HG03521 (cell line): ENCODE data around the gene HCFC1R1.

Experiments used
- ATAC-seq: cut with Tn5 transposase; IDR thresholded peaks from one replicate; pipeline ENCODE4 v1.9.1; 2021; ENCODE audit warnings: mild to moderate bottlenecking, moderate library complexity; ENCODE audit not compliant: unreplicated experiment

HCFC1R1 gene

DNA sequence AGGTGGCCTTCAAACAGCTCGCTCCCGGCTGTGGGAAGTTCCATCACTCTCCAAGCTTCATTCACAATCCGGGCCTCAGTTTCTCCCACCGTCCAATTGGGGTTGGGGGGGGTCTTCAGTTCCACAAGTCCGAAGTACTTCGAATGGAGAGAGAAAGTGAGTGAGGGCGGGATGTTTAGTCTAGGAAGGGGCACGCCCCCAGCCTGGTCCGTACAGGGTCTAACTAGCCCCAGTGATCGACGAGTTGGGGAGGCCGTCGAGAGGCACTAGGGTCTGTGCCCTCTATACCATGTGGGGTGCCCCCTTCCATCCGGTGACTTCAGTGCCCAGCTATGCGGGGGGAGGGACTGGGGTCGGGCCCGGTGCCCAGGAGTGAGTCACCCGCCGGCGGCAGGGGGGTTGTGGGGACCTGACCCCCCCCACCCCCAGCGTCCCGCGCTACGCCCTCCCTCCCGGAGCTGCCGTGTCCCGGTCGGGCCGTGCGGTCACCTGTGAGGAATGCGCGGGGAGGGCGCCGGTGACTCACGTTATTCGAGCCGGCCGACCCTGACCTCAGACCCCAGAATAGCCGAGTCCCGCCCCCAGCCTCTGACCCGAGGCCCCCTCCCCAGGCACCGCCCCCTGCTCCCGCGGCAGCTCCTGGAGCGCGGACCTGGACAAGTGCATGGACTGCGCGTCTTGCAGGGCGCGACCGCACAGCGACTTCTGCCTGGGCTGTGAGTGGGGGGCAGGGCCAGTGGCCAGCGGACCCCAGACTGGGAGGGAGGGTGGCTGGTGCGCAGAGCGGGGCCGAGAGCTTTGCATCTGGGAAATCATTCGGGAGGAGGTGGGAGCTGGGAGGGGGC is 2.9 kb downstream of the HCFC1R1 start:
- no peak for ATAC-seq

DNA sequence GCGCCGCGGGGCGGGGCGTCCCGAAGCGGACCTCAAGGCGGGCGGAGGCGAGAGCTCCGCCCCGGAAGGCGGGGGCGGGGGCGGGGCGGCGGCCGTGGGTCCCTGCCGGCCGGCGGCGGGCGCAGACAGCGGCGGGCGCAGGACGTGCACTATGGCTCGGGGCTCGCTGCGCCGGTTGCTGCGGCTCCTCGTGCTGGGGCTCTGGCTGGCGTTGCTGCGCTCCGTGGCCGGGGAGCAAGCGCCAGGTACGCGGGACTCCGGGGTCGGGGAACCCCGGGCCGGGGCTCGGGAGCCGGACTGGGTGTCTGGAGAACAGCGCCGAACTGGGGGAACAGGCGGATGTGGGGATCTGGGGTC is 3.5 kb downstream of the HCFC1R1 start, which contains the start of gene TNFRSF12A:
Gene TNFRSF12A, plus strand, starts transcription at position 122 of the 357 bp plus-strand sequence. Its CDS starts 30 bp downstream, at position 152.
- peak; percentile 23 for ATAC-seq

DNA sequence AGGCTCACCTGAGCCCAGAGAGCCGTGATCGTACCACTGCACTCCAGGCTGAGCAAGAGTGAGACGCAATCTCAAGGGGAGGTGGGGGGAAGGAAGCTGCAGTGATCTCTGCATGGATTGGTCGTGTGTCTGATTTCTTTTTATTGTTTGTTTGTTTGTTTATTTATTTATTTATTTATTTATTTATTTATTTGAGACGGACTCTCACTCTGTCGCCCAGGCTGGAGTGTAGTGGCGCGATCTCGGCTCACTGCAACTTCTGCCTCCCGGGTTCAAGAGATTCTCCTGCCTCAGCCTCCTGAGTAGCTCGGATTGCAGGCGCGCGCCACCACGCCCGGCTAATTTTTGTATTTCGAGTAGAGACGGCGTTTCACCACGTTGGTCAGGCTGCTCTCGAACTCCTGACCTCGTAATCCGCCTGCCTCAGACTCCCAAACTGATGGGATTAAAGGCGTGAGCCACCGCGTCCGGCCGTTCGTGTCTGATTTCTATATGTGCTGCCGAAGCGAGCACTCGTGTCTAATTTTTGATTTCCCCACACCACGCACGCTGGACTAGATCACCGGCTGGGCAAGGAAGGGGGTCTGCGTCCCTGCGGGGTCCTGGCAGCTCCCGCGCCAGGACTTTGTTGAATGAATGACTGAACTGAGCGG is 4.0 kb downstream of the HCFC1R1 start:
- no peak for ATAC-seq

DNA sequence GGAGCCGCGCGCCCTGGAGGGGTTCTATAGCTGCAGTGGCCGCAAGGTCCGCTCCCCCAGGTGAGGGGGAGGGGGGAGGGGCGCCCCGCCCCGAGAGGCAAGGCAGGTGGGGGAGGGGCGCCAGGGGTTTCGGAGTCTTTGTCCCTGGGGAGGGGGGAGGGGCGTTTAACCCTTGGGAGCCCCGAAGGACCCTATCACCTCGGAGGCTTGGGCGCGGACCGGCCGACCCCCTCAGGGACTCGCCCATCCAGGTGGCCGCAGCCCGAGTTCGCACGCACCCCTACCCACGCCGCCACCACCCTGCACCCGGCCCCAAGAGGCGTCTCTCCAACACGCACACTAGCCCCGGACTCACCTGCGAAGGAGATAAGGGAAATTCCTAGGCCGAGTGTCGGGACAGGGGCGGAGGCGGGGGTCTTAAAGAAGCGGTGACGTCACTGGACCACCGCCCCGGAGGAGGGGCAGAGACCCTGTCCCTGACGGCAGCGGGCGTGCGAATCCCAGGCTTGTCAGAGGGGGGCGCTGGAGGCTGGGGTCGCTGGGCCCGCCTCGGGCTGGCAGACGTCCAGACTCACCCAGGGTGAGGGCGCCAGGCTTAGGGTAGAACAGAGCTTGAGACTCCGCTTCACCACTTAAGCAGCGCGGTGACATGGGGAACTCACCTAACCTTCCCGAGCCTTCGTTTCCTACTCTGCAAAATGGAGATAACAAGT is 5.8 kb downstream of the HCFC1R1 start, which contains the start of gene CLDN6:
Gene CLDN6, minus strand, starts transcription at position 390 of the 713 bp plus-strand sequence. CDS start 2,162 bp downstream, outside the sequence.
- ATAC-seq, result no peak

DNA sequence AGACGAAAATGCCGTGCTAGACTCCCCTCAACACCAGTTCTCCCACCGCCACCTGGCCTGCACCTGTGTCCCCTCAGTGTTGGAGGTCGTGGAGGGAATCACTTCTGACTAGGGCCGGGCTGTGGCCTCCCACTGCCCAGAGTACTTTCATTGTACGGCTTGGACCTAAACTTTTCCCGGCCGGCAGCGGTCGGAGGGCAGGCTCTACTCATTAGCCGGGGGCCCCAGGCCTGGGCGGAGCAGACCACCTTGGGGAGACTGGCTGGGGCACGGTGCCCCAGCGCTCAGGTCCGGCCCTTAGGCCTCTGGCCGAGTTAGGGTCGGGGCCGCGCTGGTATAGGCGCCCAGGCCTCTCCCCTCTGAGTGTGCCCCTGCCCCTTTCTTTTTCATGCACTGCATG is 6.4 kb downstream of the HCFC1R1 start:
- no peak for ATAC-seq

DNA sequence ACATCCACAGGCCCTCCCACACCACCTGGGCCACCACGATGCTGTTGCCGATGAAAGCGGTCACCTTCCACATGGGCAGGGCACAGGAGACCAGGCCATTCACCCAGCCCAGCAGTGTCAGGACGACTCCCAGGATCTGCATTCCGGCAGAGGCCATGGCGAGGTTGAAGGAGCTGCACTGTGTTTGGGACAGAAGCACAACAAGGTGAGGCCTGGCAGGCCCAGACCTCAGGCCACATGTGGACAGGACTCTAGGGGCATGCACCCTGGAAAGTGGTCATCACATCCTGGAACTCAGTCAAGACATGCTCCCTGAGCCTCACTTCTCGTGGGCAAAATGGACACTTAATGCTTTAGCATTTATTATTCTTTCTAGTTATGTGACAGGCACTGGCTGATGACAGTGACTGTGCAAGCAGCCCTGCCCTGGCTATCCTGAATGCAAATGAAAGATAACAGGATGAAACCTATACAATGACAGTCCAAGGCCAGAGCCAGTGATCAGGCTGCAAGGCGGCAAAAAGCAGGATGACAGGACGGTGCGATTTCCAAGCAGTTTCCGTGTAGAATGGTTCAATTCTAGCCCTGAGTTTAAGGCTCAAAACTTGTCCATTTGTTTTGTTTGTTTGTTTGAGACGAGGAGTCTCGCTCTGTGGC is 7.7 kb downstream of the HCFC1R1 start:
- ATAC-seq, result no peak

DNA sequence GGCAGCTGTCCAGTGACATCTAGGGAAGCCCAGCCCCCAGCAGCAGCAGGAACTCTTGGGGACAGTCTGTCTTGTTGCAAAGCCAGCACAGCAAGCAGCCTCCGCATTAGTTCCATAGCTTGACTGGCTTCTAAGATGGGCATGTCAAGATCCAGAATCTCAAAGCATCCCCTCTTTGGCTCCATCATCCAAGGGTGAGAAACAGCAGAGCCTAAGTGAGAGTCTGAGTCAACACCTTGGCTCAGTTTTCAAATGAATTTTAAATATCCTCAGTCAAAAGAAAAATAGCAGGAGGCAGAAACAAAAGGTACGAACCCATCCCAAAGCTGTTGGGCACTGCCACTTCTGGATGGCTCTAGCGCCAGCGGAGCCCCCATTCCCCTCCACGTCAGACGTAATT is 8.8 kb downstream of the HCFC1R1 start:
- ATAC-seq, result no peak

DNA sequence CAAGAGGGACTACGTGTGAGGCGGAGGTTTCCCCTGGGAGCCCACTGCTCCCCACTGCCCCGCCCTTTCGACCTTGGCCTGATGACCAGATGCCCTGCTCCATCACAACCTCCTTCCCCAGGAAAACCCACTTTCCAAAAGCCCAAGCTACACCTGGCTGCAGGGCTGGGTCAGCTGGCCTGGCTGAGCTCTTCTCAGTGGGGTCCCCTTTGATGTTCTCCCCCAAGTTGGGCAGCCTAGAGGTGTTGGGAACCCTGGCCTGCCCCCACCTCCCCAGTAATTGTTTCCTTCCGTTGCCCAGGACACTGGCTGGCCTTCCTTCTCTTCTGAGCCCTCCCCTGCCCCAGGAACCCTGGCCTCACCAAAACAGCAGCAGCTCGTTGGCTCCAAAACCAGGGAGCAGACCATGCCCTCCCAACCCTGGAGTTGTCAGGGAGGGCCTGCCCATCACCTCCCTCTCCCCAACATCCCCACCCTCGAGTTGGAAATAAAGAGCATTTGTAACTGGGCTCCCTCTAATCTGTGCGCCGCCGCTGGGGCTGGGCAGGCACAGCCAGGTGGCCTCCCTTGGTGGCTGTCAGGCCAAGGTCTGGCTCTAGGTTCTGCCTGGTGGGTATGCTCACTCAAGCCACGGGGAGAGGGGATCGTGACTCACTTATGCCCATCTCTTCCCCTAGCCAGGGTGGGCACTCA is 9.6 kb downstream of the HCFC1R1 start:
- no peak for ATAC-seq

DNA sequence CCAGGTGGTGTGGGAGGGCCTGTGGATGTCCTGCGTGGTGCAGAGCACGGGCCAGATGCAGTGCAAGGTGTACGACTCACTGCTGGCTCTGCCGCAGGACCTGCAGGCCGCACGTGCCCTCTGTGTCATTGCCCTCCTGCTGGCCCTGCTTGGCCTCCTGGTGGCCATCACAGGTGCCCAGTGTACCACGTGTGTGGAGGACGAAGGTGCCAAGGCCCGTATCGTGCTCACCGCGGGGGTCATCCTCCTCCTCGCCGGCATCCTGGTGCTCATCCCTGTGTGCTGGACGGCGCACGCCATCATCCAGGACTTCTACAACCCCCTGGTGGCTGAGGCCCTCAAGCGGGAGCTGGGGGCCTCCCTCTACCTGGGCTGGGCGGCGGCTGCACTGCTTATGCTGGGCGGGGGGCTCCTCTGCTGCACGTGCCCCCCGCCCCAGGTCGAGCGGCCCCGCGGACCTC is 10.2 kb downstream of the HCFC1R1 start:
- ATAC-seq, result no peak

DNA sequence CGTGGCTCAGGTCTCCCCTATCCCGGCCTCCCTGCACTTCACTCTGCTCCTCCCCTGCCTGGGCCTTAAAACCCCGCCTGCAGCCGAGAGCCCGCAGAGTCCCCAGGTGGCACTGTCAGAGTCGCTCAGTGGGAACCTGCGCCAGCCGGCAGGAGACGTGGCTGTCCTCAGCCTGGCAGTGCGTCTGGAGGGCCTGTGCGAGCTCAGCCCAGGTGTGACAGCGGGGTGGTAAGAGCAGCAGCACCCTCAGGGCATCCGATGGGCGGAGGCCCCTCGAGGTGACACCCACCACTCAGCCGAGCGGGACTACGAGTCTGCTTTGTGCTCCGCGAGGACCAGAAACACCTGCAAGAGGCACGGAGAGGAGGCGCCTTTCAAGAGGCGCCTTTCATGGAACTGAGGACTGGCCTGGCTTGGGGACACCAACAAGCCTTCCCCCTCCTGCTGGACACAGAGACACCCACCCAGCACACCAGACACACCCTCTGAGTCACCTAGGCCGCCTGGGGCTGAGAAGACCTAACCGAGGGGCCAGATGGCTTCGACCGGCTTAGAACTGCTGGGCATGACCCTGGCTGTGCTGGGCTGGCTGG is 10.8 kb downstream of the HCFC1R1 start, which contains the start of gene CLDN9:
Gene CLDN9, plus strand, starts transcription at position 96 of the 593 bp plus-strand sequence. Its CDS starts 440 bp downstream, at position 536.
- no peak for ATAC-seq

DNA sequence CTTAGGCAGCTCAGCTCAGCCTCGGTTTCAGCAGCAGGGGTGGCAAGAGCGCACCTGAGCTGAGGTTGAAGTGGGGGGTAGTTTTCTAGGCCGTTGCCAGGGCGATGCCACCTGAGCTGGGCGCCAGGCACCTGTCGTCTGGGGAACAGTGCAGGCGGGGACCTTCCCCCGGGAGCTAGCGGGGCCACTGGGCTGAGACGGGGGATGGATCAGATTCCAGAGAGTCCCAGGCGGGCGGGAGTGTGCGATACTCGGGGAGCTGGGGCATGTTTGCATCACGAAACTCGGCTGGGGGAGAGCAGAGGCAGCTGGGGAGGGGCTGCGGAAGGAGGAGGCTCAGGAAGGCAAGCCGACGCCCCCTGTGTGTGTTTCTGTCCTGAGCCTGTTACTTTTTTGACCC is 11.5 kb downstream of the HCFC1R1 start:
- no peak for ATAC-seq

DNA sequence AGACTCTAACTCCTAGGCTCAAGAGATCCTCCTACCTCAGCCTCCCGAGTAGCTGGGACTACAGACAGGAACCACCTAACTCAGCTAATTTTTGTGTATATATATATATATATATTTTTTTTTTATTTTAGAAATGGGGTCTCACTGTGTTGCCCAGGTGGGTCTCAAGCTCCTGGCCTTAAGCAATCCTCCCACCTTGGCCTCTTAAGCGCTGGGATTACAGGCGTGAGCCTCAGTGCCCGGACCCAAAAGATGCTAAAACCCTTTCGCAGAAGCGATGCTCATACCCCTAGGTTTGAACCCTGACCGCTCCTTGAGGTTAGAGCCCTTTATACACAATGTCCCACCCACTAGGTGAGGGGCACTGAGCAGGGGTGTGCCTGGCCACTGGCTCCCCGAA is 13.2 kb downstream of the HCFC1R1 start:
- ATAC-seq, result no peak

DNA sequence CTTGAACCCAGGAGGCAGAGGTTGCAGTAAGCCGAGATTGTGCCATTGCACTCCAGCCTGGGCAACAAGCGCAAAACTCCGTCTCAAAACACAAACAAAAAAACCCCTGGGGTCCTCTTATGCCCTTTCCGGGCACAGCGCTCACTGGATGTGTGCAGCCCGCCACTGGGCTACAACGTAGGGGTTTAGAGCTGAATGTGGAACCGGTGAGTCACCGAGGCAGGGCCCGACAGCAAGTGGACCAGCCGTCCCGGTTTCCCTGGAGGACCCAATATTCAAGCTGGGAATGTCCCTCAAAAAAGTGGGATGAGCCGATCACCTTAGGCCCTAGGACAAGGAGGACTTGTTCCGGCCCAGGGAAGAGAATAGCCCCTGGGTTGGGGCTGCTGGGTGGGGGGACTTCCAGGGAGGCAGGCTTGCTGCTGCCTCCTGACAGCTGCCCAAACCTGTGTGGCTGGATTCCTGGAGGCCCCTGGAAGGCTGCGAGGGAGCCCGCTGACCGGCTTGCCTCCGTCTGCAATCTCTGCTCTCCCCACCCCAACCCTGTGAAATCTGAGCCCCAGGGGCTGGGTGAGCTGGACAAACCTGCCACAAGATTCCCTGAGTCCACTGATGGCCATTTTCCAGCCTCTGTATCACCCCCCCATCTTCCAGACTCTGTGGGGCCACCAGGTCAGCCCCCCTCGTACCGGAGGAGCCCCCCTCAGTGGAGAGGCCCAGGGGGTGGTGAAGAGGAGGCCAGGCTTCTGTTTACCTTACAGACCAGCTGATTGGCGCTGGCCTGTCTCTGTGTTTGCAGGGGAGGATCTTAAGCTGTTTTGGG is 14.0 kb downstream of the HCFC1R1 start:
- no peak for ATAC-seq

DNA sequence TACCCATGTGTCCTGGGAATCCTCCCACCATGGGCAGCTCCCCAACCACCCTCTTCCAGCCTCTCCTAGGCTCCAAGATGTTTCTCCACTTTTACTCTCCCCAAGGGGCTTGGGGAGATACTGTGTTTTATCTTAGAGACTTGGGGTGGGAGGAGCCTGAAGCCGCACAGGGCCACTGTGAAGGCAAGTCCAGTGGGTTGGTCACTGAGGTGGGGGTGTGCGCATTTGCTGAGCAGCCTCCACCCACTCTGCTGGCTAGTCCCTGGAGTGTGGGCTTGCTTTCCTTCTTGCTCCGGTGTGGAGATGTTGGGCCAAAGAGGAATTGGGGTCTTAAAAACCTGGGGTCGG is 15.1 kb downstream of the HCFC1R1 start:
- no peak for ATAC-seq

DNA sequence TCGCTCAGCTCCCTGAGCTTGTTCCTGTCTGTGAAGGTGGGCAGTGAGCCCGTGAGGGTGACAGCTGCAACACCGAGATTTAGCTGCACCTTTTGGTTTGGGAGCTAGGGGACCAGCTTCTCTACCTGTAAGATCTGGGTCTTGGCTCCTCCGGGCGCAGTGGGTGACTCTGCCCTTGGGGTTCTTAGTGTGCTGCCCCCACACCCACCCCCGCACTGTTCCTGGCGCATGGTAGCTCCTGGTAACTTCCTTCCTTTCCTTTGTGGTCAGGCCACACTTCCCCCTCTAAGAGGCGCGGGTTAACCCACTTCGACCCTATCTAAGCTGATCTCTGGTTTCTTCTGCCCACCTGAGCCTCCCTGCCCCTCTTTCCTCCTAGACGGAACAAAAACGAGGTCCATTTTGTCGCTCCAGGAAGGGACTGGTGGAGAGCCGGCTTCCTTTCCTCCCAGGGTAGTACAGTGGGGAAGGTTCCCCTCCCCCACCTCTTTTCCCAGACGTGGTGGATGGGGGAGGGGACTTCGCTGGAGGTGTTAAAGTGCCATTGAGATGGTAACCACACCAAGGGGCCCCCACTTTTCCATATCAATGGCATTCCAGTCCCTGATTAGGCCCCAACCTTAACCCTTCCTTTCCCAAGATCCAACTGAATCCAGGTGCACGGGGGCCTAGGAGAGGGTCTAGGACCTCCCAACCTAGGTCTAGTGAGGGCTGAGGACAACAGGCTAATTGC is 15.6 kb downstream of the HCFC1R1 start:
- no peak for ATAC-seq

DNA sequence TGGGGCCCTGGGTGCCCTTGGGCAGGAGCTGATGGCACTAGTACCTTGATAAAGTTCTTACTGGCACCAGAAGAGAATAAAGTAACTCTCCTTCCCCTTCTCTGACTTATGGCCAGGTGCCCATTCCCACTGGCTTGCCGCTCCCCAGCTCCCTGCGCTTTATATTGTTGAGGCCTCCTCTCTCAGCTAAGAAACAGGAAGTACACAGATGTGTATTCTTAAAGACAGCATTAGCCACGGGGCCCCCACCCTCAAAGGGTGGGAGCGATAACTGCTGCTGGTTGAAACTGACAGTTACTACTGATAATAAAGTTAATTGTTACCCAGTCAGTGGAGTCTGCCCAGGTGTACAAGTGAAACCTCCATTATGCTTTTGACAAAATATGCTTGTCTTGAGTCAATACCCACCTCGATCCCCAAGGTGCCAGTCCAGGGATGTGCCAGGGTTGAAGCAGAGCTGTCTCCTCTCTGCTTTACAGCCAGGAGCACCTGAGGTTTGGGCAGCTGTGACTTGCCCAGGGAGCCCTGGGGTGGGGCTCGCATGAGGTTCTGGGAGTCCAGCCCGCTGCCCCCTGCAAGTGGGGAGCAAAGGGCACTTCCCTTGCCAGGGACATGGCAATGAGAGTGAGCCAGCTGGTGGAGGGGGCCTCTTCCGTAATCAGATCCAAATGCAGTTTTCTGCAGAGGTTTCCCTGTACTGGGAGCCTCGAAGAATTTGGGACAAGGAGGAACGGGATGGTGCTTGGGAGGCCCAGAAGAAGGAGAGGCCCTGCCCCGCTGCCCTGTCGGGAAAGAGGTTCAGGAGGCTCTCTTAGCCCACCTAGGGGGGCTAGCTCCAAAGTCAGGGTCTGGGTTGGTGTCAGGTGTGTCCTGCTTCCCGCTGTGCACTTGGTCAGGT is 16.4 kb downstream of the HCFC1R1 start:
- no peak for ATAC-seq

DNA sequence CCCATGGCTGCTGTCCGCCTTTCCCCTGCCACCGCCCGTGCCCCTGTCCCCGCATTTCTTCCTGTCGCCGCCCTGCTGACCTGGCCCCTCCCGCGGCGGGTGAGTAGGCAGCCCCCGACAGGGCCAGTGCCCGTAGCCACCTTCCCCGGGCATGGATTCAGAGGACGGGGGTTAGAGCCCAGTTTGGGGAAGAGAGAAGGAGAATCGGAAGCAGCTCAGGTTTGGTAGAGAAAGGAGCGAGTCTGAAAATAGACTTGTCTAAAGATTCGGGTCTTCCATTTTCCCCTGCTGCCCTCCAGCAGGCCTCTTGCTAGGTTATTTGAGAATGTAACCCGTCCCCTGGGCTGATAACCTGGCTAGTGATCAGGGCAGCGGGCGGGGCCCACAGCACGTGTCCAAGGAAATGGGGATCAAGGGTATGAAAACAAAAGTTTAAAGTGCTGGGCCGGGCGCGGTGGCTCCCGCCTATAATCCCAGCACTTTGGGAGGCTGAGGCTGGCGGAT is 18.9 kb downstream of the HCFC1R1 start:
- ATAC-seq, result no peak
